NCI-H1417 treated with DMSO at 0.1 percent for 48 hours (cell line): Measurements from ENCODE around the gene TXNDC12.
"Not testable (repeated sequence)": the region's sequence is repeated elsewhere in the genome, so short reads cannot be mapped to it uniquely, and the experiment has no call there.

Source experiments
- DNase-seq: peaks from one replicate; lab custom pipeline; 2025; lab: John Stamatoyannopoulos, UW

TXNDC12 gene

GRCh38 chr1:52055066-52055865 lies at the start of gene TXNDC12:
TXNDC12 (minus strand) TSS chr1:52055191; CDS start chr1:52055096, 95 bp downstream.
- DNase-seq = peak; percentile 68

DNA sequence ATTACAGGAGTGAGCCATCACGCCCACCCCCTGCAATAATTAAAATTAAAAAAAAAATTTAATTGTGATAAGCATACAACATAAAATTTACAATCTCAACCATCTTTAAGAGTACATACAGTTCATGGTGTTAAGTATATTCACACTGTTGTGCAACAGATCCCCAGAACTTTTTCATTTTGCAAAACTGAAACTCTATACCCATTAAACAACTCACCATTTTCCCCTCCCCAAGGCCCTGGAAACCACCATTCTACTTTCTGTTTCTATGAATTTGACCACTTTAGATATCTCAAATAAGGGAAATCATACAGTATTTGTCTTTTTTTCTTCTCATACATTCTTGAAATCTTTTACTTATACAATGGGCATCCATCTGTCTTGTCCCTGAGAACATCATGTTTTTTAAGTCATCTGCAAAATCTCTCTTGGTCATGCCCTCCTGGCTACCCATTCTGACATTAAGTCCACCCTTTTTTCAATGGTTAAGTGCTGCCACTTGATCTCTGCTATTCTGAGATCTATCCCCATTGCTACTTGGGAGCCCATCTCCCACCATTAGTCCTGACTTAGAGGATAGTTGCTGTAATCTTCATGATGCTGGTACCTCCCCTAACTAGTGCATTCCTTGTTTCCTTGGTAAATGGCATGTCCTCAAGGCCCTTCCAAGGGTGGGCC lies 47.5 kb upstream of the TXNDC12 start:
- no peak for DNase-seq

GRCh38 chr1:52098139-52098871 lies 43.3 kb upstream of the TXNDC12 start:
- DNase-seq = no peak

DNA sequence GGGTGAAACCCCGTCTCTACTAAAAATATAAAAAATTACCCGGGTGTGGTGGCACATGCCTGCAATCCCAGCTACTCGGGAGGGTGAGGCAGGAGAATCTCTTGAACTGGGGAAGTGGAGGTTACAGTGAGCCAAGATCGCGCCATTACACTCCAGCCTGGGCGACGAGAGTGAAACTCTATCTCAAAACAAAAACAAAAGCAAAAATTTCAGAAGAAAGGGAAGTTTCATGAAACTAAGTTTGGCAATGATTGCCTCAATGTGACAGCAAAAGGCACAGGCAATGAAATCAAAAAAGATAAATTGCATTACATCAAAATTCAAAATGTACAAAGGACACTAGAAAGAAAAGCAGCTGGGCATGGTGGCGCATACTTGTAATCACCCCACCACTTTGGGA lies 41.2 kb upstream of the TXNDC12 start:
- no peak for DNase-seq

- DNase-seq = not testable (repeated sequence)
Observed at GRCh38 chr1:52094300-52094699, 39.3 kb upstream of the TXNDC12 start.

- DNase-seq = not testable (repeated sequence)
Observed at GRCh38 chr1:52087892-52088291, 32.9 kb upstream of the TXNDC12 start.

- no peak for DNase-seq
Observed at GRCh38 chr1:52080014-52080415, 25.0 kb upstream of the TXNDC12 start.

DNA sequence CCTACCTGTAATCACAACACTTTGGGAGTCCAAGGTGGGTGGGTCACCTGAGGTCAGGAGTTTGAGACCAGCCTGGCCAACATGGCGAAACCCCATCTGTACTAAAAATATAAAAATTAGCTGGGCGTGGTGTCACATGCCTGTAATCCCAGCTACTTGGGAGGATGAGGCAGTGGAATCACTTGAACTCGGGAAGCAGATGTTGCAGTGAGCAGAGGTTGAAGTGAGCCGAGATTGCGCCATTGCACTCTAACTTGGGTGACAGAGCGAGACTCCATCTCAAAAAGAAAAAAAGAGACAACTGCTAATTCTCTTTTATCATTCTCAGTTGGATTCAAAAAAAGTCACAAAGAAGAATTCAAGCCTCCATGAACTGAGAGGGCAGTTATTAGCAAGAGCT lies 22.3 kb upstream of the TXNDC12 start:
- DNase-seq = not testable (repeated sequence)

- DNase-seq = no peak
Observed at GRCh38 chr1:52072291-52072690, 17.3 kb upstream of the TXNDC12 start.

DNA sequence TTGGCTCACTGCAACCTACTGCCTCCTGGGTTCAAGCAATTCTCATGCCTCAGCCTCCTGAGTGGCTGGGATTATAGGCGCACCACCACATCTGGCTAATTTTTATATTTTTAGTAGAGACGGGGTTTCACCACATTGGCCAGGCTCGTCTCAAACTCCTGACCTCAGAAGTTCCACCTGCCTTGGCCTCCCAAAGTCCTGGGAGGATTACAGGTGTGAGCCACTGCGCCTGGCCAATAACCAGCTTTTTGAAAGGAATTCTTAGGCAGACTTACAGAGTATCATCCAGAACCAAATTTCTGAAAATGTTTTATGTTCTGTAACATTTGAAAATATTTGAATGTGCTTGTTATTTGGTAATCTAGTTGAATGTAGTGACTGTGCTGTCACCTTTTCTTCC lies 15.7 kb upstream of the TXNDC12 start:
- no peak for DNase-seq

DNA sequence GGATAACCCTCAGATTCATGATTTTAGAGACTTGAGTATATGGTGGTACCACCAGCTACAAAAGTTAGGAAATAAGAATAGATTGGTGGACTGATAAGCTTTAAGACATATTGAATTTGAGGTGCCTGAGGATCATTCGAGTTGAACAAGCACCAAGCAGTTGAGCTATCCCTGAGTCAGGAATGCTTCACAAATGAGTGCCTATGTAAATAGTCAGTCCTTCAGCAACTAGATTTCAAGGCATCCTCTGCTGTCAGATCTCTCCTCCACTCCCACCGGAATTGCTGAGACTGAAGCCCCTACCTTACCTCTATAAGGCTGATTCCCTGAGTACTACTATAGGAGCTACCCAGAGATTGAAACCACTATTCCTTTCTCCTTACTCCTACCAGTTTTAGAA lies 8.2 kb upstream of the TXNDC12 start:
- no peak for DNase-seq

DNA sequence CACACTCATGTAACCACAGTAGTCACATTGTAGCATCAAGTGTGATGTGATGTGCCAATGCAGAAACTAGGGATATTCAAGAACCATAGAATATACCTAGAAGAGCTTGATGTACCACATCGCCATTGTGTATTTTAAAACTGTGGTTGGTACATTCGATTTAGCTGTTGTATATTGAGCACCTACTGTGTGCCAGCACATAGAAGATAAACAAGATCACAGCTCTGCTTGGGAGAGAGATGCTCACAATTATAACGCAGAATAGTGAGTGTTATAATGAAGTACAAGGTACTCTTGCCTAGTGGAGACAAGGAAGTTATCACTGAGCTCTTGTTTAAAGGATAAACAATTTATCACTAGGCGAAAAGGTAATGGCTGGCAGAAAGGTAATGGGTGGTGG lies 5.8 kb upstream of the TXNDC12 start:
- no peak for DNase-seq

- no peak for DNase-seq
Observed at GRCh38 chr1:52059888-52060287, 4.9 kb upstream of the TXNDC12 start.

DNA sequence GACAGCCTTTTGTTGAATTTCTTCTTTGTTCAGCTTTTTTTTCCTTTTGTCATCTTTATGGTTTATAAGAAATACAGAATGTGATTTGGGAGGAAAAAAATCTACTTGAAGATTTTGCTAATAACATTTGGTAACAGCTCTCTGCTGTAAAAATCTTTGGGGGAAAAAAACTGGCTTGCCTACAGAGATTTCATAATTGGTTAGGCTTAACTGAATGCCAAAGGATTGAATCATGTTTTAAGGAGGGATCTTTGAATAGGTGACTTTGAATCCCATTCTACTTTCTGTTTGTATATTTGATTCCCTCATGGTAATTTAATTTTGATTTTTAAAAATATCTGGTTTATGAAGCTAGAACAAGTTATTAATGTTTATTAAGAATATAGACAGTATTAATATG lies 4.3 kb upstream of the TXNDC12 start:
- DNase-seq = no peak

DNA sequence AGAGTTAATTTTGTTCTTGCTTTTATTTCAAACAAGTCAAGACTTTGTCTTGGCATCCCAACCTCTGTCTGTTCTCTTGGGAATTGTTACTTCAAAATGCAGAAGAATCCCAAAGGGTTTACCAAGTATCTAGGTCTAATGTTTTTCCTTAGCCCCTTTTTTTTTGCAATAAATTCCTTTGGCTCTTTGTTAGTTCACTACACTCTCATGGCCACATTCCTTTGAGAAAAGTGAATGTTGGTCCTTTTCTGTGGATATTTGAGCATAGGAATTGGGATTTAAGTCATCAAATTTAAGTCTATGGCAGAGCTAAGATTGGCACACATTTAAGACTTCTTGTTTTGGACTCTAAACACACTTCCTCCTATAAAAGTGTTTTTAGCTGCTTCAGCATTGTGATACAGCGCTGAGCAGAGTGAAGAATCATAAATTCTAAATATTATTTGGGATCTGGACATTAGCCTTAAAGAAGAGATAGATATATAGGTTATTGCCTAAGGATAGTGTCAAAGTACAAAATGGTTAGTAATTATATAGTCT lies 3.0 kb upstream of the TXNDC12 start:
- DNase-seq = no peak

DNA sequence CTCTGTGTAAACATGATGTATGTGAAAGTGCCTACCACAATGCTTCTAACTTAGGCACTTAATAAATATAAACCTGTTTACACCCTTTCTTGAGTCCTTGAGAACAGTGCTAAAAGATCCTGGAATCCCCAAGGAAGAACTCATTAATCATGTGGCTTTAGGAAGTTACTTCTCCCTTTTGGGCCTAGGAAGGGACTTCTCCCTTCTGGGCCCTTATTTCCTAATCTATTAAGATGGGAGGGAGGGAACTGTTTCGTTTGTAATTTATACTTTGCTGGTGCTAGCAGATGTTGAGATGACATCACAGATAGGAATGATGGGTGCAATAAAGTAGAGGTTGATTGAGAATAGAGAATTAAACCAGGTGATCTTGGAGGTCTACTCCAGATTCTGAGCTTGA lies 2.3 kb upstream of the TXNDC12 start:
- no peak for DNase-seq

GRCh38 chr1:52056937-52057231 lies 1.9 kb upstream of the TXNDC12 start:
- DNase-seq = no peak

GRCh38 chr1:52056163-52056936 lies 1.4 kb upstream of the TXNDC12 start, which contains the start of gene BTF3L4:
BTF3L4 (plus strand) TSS chr1:52056295; CDS start chr1:52059848, 3,553 bp downstream.
- peak; percentile 80 for DNase-seq

DNA sequence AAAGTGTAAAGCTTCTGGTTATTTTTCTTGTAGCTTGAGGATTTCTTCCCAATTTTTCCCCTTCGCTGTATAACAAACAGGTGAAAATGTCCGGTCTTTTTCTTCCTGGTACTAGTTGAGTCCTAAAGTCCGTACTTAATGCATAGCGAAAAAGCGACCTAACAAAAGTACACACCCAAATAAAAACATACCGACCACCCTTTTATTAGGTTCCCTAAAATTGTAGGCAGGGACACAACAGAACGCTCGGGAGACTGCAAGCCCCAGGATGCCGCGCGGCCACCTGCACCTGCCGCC lies 823 bp upstream of the TXNDC12 start:
- no peak for DNase-seq

DNA sequence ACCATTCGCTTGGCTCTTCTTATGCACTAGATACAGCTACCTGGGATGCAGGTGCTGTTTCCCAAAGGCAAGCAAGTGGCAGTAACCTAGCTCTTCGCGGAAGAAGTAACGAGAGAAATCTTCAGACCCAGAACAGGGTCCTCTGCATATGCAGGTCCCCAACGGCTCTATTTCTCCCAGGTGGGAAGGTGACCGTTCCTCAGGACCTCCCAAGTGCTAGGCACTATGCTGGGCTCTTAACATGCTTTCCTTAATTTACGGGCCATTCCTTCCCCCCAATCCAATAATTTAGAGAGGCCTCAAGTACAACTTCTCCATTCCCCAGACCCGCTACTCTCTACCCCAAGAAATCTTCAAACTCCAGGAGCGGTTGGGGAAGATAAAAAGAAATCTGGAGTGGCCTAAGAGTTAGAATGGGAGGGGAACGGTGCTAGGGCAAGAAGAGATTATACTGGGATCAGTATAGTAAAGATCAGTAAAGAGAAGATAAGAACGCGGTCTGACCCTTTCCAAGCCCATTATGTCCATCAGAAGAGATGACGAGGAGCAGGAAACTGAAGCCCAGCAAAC lies 410 bp downstream of the TXNDC12 start:
- no peak for DNase-seq

GRCh38 chr1:52053862-52054261 lies 1.1 kb downstream of the TXNDC12 start:
- no peak for DNase-seq

DNA sequence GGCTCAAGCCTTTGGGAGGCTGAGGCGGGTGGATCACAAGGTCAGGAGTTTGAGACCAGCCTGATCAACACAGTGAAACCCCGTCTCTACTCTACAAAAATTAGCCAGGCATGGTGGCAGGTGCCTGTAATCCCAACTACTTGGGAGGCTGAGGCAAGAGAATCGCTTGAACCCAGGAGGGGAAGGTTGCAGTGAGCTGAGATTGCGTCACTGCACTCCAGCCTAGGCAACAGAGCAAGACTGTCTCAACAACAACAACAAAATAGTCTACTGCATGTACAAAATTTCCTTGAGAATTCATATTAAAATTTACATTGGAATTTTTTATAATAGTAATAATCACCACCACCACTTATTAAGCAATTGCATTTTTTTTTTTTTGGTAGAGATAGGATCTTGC lies 5.7 kb downstream of the TXNDC12 start:
- not testable (repeated sequence) for DNase-seq
